GM12865 (cell line): ENCODE measurements around the gene ZNF682.
"Not testable (repeated sequence)": the region's sequence is repeated elsewhere in the genome, so short reads cannot be mapped to it uniquely, and the experiment has no call there.

Experiments
- DNase-seq: peaks from one replicate; pipeline ENCODE4 v3.0.0; 2010; ENCODE audit warnings: low read depth
- H3K4me3 ChIP-seq: 2 replicates; pipeline ENCODE4 v1.5.1; 2011; ENCODE audit warnings: mild to moderate bottlenecking, low read depth, low read length, control low read depth
- TF ChIP-seq, protein P1 (sequence below): IDR thresholded peaks from 2 replicates; pipeline ENCODE4 v1.5.1; 2011; ENCODE audit warnings: low read length, control low read depth, low read depth, inconsistent platforms; ENCODE audit not compliant: insufficient read depth; ENCODE audit errors: missing control alignments

Gene ZNF682

DNA sequence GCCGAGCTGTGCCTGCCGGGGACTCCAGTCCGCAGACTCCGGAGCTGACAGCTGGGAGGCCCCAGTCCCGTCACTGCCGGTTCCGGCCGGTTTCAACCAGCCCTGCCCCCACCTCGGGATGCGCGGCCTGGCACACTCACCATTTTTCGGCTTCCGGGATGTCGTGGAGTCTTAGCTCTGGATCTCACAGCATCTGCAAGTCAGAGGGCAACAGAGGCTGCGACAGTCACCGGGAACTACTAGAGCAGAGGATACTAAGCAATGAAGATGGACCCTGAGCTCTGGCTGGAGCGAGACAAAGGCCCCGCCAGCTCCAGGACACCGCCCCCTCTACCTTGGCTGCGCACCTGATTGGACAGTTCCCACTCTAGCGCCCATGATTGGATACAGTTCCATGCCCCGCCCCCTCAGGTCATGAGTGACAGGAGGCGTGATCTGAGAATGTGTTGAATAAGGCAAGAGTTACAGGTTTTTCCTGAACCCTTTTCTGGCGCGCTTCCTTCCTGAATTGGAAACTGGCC lies at the start of gene ZNF682:
TSS of gene ZNF682 (minus strand) at position 303 of the 521 bp plus-strand sequence. CDS start at position 143, 160 bp downstream.
- H3K4me3 ChIP-seq, result peak within 1 kb of the TSS; percentile 36
- TF ChIP-seq, protein P1, sequence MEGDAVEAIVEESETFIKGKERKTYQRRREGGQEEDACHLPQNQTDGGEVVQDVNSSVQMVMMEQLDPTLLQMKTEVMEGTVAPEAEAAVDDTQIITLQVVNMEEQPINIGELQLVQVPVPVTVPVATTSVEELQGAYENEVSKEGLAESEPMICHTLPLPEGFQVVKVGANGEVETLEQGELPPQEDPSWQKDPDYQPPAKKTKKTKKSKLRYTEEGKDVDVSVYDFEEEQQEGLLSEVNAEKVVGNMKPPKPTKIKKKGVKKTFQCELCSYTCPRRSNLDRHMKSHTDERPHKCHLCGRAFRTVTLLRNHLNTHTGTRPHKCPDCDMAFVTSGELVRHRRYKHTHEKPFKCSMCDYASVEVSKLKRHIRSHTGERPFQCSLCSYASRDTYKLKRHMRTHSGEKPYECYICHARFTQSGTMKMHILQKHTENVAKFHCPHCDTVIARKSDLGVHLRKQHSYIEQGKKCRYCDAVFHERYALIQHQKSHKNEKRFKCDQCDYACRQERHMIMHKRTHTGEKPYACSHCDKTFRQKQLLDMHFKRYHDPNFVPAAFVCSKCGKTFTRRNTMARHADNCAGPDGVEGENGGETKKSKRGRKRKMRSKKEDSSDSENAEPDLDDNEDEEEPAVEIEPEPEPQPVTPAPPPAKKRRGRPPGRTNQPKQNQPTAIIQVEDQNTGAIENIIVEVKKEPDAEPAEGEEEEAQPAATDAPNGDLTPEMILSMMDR, result no peak
- DNase-seq, result peak; percentile 84

DNA sequence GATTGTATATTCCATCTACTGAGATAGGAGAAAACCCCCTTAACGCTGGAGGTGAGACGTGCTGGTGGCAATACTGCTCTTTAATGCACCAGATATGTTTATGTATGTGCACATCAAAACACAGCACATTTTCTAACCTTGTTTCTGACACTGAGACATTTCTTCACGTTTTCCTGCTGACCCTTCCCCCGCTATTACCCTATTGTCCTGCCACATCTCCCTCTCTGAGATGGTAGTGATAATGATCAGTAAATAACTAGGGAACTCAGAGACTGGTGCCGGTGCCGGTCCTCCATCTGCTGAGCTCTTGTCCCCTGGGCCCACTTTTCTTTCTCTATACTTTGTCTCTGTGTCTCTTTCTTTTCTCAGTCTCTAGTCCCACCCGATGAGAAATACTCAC lies 43.6 kb upstream of the ZNF682 start:
- not testable (repeated sequence) for DNase-seq, H3K4me3 ChIP-seq

DNA sequence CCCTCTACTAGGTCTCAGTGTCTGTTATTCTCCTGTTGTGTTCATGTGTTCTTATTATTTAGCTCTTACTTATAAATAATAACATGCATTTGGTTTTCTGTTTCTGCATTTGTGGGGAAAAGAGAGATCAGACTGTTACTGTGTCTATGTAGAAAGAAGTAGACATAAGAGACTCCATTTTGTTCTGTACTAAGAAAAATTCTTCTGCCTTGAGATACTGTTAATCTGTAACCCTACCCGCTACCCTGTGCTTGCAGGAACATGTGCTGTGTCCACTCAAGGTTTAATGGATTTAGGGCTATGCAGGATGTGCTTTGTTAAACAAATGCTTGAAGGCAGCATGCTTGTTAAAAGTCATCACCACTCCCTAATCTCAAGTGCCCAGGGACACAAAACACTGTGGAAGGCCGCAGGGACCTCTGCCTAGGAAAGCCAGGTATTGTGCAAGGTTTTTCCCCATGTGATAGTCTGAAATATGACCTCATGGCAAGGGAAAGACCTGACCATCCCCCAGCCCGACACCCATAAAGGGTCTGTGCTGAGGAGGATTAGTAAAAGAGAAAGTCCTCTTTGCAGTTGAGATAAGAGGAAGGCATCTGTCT lies 43.0 kb upstream of the ZNF682 start:
- DNase-seq, H3K4me3 ChIP-seq: not testable (repeated sequence)

DNA sequence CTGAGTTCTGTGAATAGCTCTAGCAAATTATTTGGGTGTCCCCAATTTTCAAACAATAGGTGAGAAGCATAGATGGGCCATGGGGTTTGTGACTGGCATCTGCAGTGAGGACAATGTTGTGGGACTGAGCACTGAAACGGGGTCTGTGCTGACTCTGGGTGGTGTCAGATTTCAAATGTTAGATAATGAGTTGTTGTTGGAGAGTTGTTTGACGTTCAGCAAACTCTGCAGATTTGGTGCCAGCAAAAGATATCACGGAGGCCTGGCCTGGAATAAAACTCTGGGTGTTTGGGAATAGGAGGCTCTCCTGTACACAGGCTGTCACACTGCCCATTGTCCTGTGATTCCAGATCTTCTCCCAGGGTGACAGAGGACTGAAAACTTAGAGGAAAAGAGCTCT lies 41.4 kb upstream of the ZNF682 start:
- no peak overlapping the region for H3K4me3 ChIP-seq
- no peak for DNase-seq
- TF ChIP-seq, protein P1, result no peak

DNA sequence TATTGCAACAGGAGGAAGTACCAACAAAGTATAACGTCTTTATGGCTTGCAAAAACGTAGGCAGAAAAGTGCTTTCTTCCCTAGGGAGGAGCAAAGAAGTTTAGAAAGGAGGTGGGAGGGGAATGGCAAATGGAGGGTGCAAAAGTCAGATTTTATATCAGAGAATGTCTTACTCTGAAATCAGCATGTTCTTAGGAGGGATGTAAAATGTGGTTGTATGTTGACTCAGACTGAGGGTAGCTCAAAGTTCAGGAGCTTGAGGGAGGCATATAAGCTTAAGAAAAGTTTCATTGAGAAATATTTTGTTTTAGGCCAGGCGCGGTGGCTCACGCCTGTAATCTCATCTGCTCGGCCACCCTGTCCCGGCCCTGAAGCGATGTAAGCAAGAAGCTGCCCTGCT lies 40.2 kb upstream of the ZNF682 start:
- DNase-seq, result no peak
- no peak overlapping the region for H3K4me3 ChIP-seq
- TF ChIP-seq, protein P1, result no peak

DNA sequence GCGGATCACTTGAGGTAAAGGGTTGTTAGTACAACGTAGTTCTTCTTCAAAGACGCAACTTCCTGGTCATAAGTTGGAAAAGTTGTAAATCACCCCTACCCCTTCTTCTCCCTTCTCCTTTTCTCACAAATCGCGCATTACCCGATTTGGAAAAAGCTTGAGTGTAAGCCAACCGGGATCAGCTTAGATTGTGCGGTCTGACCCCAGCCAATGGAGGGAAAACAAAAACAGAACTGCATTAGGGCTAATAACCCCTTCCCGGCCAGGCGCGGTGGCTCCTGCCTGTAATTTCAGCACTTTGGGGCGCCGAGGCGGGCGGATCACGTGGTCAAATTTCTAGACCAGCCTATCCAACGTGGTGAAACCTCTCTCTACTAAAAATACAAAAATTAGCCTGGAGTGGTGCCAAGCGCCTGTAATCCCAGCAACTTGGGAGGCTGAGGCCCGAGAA lies 39.3 kb upstream of the ZNF682 start:
- H3K4me3 ChIP-seq, result no peak overlapping the region
- DNase-seq, result no peak

DNA sequence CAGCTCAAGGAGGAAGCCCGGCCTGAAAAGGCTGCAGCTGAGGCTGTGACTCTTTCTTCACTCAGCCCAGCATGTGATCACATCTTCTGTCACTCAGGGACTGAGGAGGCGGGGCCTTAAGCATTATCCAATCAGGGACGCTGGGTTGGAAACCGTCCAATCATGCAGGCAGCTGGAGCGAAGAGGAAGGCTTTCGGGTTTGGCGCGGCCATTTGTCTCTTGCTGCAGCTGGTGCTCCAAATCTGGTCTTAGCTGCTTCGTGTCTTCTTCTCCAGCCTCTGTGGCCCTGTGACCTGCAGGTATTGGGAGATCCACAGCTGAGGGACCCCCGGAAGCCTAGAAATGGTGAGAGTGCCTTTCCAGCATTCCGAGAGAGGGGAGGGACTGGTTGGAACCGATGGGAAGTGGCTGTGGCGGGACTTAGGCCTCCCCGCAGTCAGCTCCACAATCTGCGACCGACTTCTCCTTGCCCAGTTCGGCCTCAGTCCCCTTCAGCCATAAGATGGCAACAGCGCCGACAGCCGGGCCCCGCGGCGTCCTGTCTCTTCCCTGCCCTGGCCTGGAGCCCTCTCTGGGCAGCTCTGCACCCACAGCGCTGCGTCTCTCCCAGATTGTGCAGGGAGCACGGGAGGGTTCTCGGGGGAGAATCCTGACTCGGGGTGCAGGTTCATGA lies 38.6 kb upstream of the ZNF682 start, which contains the start of gene ZNF90:
TSS of gene ZNF90 (plus strand) at position 210 of the 673 bp plus-strand sequence. CDS start at position 343, 133 bp downstream.
- no peak within 1 kb of the TSS for H3K4me3 ChIP-seq
- TF ChIP-seq, protein P1, result no peak
- DNase-seq, result peak; percentile 51

More for the DNA sequence above, 39.3 kb upstream of the ZNF682 start:
- TF ChIP-seq, protein P1, result no peak
